ENCODE measurements around the gene NECAB3. TPM values are rescaled to one million over a fixed set of nuclear protein-coding genes. Genes with fewer than 3 reads are reported as not detected.

NECAB3 gene
- total RNA-seq, 4 donors from 2014 or later = 30.6 to 71.9 (median 52.9) TPM

DNA sequence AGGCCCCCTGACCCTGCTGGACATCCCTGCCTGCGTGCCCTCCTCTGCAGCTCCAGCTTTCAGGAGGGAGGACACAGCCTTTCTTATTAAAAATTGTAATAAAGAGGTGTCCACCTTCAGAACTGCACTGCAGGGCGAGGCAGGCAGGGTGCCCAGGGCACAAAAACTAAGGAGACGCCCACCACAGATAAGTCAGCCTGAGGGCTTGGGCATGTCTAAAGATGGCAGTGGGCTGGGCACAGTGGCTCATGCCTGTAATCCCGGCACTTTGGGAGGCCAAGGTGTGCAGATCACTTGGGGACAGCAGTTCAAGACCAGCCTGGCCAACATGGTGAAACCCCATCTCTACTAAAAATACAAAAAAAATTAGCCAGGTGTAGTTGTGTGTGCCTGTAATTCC is 19.1 kb downstream of the NECAB3 start:
- Histone ChIP-seq H3K27ac (no peak overlapping the region), H3K4me3 (no peak overlapping the region), H3K4me1 (peaks cover 0 to 14% (median 9%) of the 10 kb centered on the region in 3 donors), H3K9me3 (no peaks in the 10 kb centered on the region), H3K27me3 (no peaks in the 10 kb centered on the region), H3K36me3 (peaks cover 0 to 41% of the 10 kb centered on the region in 2 donors)
- no peak for ATAC-seq
- WGBS, 2 donors (ENCODE audit: low coverage in 1 of 2) = 63% methylated on average over 1 of the region's 4 CpGs; no CpG with 5 or more reads in 1 of the 2 donors
- TF ChIP-seq, protein P1, sequence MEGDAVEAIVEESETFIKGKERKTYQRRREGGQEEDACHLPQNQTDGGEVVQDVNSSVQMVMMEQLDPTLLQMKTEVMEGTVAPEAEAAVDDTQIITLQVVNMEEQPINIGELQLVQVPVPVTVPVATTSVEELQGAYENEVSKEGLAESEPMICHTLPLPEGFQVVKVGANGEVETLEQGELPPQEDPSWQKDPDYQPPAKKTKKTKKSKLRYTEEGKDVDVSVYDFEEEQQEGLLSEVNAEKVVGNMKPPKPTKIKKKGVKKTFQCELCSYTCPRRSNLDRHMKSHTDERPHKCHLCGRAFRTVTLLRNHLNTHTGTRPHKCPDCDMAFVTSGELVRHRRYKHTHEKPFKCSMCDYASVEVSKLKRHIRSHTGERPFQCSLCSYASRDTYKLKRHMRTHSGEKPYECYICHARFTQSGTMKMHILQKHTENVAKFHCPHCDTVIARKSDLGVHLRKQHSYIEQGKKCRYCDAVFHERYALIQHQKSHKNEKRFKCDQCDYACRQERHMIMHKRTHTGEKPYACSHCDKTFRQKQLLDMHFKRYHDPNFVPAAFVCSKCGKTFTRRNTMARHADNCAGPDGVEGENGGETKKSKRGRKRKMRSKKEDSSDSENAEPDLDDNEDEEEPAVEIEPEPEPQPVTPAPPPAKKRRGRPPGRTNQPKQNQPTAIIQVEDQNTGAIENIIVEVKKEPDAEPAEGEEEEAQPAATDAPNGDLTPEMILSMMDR (IDR thresholded peaks at IDR 0.05) = no peak
- TF ChIP-seq POLR2AphosphoS5 (IDR thresholded peaks at IDR 0.05) (no peak), POLR2A (IDR thresholded peaks at IDR 0.05) (no peak), EP300 (IDR thresholded peaks at IDR 0.05) (no peak)

DNA sequence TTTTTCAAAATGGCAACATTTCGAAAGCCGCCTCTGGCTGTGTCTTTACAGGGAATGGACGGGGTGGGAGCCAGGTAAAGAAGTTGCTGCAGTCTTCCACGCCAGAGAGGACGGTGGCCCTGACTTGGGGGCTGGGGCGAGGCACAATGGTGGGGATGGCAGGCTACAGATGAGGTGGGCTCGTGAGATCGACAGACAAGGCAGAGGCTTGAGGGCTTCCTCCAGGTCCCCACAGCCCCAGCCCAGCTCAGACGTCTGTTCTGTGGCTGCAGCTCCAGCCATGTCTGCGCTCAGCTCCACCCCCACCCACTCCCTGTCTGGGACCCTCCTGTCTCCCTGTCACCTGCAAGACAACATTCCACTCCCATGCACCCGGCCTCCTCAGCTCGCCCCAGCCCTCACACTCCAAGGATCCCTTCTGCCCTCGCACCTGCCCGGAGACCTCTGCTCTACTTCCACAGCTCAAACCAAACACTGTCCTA is 19.5 kb downstream of the NECAB3 start:
- Histone ChIP-seq H3K4me1 (peaks cover 0 to 17% (median 9%) of the 10 kb centered on the region in 3 donors), H3K36me3 (peaks cover 0 to 36% of the 10 kb centered on the region in 2 donors), H3K9me3 (no peaks in the 10 kb centered on the region), H3K4me3 (no peak overlapping the region), H3K27me3 (no peaks in the 10 kb centered on the region), H3K27ac (no peak overlapping the region)
- WGBS, 2 donors (ENCODE audit: low coverage in 1 of 2) = 73 to 80% methylated on average over 7 to 10 of the region's 14 CpGs
- ATAC-seq = no peak
- TF ChIP-seq POLR2AphosphoS5 (IDR thresholded peaks at IDR 0.05) = no peak

DNA sequence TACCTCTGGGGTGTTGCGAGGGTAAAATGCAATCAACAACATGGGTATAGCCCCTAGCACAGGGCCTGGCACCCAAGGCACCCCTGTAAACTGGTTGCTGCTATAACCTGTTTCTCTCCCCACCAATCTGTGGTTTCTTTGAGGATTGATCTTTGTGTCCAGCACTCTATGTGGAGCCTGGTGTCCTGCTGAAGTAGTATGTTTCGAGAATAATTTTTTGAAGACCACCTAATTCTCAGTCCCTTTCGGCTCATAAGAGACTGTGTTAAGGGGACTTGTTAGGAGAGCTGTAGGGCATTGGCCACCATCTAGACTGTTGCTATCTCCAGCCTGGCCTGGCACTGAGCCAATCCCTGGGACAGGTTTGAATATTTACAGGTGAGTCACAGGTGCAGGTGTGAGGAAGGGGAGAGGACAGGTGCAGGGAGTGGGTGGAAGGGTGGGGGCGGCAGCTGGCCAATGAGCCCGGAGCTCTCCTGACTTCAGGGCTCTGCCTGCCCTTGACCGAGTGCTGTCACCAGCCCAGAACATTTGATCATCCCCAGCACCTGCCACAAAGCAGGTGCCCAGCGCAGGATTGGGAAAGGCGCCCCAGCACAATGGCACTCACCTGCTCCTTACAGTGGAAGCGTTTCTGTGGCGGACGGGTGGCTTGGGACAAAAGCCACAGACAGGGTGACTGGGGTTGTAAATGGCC is 20.2 kb downstream of the NECAB3 start:
- no peak for TF ChIP-seq POLR2AphosphoS5 (IDR thresholded peaks at IDR 0.05)
- TF ChIP-seq, protein P1 (IDR thresholded peaks at IDR 0.05) = no peak
- no peak for TF ChIP-seq POLR2A (IDR thresholded peaks at IDR 0.05)
- TF ChIP-seq EP300 (IDR thresholded peaks at IDR 0.05) = no peak
- Histone ChIP-seq H3K27me3 (no peaks in the 10 kb centered on the region), H3K4me1 (peaks cover 0 to 24% (median 9%) of the 10 kb centered on the region in 3 donors), H3K4me3 (peak overlapping the region in 1 of 2 donors; percentile 29), H3K9me3 (no peaks in the 10 kb centered on the region), H3K36me3 (peaks cover 0 to 29% of the 10 kb centered on the region in 2 donors), H3K27ac (no peak overlapping the region)
- no peak for ATAC-seq
- 89 to 100% methylated on average over 2 to 5 of the region's 11 CpGs for WGBS, 2 donors (ENCODE audit: low coverage in 1 of 2)

DNA sequence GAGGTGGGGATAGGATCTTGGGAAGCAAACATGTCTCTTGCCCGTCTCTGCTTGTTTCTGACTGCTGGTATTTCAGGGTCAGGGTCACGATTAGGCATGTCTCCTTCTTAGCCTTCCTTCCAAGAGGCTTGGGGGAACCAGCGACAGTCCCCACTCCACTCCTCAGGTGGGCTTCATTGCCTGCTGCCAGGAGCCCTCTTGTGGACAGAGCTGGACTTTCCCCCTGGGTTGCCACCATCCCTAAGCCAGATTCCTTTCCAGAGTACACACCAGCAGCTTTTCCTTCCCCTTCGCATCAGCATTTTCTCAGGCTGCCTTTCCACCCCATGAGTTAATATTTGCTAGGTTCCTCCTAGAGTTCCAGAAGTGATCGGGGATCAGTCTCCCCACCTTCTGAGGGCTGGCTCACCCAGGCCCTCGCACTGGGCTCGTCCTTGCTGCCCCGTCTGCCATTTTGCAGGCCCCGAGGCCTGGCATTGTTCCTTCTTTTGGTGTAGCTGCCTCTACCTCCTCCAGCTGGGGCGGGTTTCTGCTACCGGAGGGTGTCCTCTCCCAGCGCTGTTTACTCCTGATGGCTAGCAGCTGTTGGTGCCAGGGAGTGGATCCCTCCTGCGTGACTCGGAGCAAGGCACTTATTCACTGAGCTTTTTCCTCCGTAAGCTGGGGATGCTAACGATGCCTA is 20.9 kb downstream of the NECAB3 start:
- peaks cover 0 to 30% (median 13%) of the 10 kb centered on the region in 3 donors for H3K4me1 ChIP-seq
- H3K27me3 ChIP-seq = no peaks in the 10 kb centered on the region
- H3K36me3 ChIP-seq = peaks cover 0 to 23% of the 10 kb centered on the region in 2 donors
- TF ChIP-seq, protein P1 (IDR thresholded peaks at IDR 0.05) = peak in 3 of 4 experiments; percentile 82 to 90 (median 88)
- TF ChIP-seq POLR2A (IDR thresholded peaks at IDR 0.05) = no peak
- no peak for TF ChIP-seq EP300 (IDR thresholded peaks at IDR 0.05)
- TF ChIP-seq POLR2AphosphoS5 (IDR thresholded peaks at IDR 0.05) = peak; percentile 31
- peak overlapping the region in 1 of 2 donors; percentile 29 for H3K4me3 ChIP-seq
- ATAC-seq = peak; percentile 70
- 15 to 19% methylated on average over 5 to 10 of the region's 16 CpGs for WGBS, 2 donors (ENCODE audit: low coverage in 1 of 2)
- no peaks in the 10 kb centered on the region for H3K9me3 ChIP-seq
- H3K27ac ChIP-seq = peak overlapping the region in 1 of 4 donors; percentile 51

DNA sequence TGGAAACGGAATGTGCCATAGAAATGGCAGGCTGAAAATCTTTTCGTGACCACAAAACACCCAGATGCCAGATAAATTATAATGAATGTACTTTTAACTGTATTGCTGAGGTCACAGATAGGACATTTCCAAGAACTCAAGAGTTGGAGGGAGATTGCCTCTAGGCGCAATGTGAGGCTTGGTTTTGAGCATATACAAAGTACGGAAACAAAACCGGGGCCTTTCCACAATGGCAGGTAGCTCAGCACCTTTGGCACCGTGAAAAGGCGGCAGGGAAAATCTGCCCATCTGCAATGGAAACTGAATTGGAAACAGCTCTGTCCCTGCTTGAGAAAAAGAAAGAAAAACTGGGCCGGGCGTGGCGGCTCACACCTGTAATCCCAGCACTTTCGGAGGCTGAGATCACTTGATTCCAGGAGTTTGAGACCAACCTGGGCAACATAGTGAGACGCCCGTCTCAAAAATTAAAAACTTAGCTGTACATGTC is 22.6 kb downstream of the NECAB3 start:
- TF ChIP-seq, protein P1 (IDR thresholded peaks at IDR 0.05) = no peak
- TF ChIP-seq POLR2A (IDR thresholded peaks at IDR 0.05) (no peak), EP300 (IDR thresholded peaks at IDR 0.05) (no peak), POLR2AphosphoS5 (IDR thresholded peaks at IDR 0.05) (no peak)
- H3K36me3 ChIP-seq = peaks cover 0 to 5% of the 10 kb centered on the region in 2 donors
- WGBS, 2 donors (ENCODE audit: low coverage in 1 of 2) = 63 to 70% methylated on average over 8 of the region's 13 CpGs
- no peak overlapping the region for H3K27ac ChIP-seq
- no peaks in the 10 kb centered on the region for H3K9me3 ChIP-seq
- no peak for ATAC-seq
- no peaks in the 10 kb centered on the region for H3K27me3 ChIP-seq
- peaks cover 0 to 44% (median 24%) of the 10 kb centered on the region in 3 donors for H3K4me1 ChIP-seq
- H3K4me3 ChIP-seq = no peak overlapping the region
